HG03139 (cell line): ENCODE data around the gene UCK1.
"Not testable (repeated sequence)": the region's sequence is repeated elsewhere in the genome, so short reads cannot be mapped to it uniquely, and the experiment has no call there.

Experiments used
- ATAC-seq: cut with Tn5 transposase; IDR thresholded peaks from one replicate; pipeline ENCODE4 v1.9.1; 2021; ENCODE audit not compliant: unreplicated experiment

UCK1 gene

DNA sequence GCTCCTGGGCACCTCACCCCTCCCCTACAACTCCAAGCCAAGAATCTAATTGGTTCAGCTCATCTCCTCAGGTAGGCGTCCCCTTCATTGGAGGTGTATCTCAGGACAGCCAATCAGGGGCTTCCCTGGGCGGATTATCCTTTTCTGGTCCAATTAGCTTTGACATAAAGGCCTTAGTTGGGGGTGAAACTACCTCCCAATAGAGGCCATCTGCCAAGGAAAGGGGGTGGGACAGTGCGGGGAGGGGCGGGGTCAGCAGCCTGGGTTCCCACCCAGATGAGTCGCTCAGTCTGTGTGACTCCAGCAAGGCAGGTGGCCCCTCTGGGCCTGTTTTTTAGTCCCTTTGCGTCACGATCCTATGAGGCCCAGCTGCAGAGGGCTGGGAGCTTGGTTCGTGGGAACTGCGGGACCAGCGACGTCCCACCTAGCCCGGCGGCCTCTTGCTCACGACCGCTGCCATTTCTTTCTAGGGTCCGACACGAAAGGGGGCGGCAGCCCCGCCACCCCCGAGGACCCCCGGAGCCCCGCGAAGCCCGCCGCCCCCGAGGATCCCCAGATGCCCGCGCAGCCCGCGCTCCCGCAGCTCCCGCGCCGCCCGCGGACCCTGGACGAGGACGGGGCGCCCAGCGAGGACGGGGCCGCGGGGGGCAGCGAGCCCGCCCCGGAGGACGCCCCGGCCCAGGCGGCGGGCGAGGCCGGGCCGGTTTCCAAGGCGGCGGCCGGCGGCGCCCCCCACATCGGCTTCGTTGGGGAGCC lies 23.2 kb upstream of the UCK1 start:
- ATAC-seq = no peak

DNA sequence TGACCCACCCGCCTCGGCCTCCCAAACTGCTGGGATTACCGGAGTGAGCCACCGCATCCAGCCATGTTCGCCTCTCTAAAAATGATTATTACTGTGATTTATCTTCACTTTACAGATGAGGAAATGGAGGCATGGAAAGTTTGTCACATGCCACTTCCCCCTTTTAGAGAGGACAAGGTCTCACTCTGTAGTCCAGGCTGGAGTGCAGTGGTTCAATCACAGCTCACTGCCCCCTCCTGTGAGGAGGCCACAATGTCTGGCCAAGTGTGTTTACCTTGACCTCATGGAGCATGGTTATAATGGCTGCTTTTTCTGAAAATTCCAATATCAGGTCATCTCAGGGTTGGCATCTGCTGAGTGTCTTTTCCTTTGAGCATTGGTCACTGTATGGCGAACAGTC lies 21.0 kb upstream of the UCK1 start:
- ATAC-seq = no peak

DNA sequence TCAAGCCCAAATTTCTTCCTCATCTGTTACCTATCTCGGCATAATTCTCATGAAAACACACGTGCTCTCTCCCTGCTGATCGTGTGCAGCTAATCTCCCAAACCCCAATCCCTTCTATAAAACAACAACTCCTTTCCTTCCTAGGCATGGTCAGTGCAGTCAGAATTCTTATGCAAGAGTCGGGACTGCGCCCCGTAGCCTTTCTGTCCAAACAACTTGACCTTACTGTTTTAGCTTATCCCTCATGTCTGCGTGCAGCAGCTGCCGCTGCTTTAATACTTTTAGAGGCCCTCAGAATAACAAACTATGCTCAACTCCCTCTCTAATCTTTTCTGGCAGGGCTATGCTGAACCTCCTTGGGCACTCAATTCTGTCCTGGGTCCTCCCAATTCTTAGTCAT lies 19.4 kb upstream of the UCK1 start:
- ATAC-seq = not testable (repeated sequence)

DNA sequence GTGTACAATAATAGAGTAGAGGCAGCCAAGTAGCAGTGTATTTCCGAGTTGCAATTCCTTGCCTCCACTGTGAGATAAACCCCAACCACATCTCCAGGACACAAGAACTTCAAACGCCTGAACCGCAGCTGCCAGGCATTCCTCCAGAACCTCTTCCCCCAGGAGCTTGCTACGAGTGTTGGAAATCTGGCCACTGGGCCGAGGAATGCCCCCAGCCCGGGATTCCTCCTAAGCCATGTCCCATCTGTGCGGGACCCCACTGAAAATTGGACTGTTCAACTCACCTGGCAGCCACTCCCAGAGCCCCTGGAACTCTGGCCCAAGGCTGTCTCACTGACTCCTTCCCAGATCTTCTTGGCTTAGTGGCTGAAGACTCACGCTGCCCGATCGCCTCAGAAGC lies 18.1 kb upstream of the UCK1 start:
- not testable (repeated sequence) for ATAC-seq

DNA sequence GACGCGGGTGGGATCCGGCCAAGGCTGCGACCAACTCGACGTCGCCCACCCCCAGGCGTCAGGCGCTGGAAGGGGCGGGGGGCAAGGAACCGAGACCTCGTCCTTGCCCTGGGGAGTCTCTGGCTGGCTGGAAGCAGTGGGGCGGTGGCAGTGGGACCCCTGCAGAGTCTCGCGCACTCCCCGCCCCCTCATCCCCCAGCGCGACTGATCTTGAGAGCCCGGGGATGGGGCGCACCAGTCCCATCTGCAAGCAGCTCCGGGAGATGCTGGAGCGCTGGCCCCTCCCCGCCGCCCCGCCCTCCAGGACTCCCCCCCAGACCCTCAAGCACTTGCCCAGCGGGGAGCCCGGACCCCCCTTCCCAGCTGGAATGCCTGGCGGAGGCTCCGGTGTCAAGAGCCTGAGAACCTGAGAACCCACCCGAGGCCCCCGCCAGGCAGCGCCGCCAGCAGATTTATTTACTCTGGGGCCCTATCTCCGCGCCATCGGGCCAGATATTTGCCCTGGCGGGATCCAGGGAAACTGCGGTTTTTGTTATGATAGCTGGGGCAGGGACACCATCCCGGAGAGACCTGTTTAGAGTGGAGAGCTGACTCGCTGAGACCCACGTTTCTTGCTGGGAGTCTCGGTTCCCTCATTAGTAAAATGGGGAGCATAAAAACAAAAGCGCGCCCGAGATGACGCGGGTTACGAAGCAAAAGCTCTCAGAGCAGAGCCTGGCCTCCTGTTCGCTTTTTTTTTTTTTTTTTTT lies 15.4 kb upstream of the UCK1 start:
- ATAC-seq = no peak

DNA sequence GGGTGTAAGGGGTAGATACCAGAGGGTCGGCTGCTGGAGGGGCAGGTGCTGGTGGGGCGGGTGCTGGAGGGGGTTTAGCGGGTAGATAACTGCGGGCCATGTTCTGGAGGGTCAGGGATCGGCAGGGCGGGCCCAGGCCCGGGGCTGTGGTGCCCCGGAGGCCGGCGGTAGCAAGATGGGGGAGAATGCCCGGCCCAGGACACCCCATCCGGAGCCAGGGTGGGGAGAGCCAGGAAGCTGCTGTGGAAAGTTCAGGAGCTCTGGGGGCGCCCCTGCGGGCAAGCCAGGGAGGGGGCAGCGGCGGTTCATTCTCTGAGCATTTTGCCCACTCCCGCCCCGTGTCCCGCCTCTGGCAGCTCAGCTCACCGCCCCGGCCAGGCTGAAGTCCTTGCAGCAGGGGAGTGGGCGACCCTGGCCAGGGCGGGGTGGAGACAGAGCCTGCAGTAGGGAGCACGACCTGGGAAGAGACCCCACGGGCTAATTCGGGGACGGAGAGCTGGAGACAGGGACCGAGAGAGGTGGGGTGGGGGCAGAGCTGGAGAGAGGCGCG lies 14.8 kb upstream of the UCK1 start:
- no peak for ATAC-seq

DNA sequence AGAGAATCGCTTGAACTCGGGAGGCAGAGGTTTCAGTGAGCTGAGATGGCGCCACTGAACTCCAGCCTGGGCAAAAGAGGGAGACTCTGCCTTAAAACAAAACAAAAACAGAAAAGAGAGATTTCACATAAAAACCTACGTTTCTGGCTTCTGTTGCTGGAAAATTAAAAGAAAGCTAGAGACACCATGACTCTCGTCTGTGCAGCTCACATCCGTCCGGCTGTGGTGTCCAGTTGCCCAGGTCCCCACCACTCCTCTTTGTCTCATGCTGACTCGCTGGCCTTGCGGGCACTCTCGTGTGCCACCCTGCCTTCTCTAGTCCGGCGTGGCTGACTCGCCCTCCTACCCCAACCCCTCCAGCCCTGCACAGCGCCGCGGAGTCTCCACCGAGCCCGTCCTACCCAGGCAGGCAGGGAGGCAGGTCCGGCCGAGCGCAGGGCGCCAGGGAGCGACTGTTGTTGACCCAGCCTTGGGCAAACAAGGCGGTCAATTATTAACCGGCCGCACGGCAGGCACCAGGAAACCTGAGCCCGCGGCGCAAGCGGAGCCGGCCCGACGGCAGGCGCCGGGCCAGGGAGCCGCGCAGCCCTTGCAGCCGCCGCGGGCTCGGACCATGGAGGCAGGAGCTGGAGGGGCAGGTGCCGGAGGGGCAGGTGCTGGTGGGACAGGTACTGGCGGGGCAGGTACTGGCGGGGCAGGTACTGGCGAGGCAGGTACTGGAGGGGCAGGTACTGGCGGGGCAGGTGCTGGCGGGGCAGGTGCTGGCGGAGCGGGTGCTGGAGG lies 14.1 kb upstream of the UCK1 start, which contains the start of gene PRRT1B:
PRRT1B (plus strand) TSS at position 521 of the 783 bp plus-strand sequence; CDS start at position 614, 93 bp downstream.
- ATAC-seq = no peak

DNA sequence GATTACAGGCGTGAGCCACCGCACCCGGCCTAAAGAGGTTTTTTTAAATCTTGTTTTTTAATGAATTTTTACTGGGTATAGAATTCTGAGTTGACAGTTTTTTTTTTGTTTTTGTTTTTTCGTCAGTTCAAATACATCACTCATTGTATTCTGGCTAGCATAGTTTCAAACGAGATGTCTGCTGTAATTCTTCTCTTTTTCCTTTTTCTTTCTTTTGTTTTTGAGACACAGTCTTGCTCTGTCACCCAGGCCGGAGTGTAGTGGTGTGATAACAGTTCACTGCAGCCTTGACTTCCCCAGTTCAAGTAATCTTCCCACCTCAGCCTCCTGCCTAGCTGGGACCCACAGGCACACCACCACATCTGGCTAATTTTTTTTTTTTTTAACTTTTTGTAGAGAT lies 12.1 kb upstream of the UCK1 start:
- no peak for ATAC-seq

DNA sequence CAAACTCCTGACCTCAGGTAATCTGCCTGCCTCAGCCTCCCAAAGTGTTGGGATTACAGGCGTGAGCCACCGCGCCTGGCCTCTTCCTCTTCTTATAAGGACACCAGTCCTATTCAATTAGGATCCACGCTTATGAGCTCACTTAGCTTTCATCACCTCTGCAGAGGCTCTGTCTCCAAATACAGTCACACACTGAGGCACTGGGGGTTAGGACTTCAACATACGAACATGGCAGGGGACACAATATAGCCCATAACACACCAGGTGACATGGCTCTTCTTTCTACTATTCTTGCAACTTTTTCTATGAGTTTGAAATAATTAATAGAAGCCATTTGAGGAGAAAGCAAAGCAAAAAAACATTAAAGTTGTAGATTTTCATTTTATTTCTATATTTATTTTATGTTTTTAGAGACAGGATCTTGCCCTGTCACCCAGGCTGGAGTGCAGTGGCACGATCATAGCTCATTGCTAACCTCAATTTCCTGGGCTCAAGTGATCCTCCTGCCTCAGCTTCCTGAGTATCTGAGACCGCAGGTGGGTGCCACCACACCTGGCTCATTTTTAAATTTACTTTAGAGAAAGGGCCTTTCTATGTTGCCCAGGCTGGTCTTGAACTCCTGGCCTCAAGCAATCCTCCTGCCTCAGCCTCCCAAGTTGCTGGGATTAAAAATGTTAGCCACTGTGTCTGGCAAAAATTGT lies 8.3 kb upstream of the UCK1 start:
- ATAC-seq = no peak

DNA sequence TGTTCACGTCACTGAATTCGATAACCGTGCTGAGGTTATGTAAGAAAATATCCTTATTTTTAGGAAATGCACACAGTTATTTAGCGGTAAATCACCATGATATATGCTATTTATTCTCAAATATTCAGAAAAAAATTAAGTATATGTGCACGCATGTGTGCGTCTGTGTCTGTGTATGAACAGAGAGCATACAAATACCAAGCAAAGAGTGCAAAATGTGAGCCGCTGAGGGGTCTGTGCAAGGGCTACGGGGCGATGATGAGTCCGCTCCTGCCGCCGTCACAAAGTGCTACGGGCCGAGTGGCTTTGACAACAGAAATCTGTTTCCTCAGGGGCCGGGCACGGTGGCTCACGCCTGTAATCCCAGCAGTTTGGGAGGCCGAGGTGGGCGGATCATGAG lies 6.9 kb upstream of the UCK1 start:
- ATAC-seq = no peak

DNA sequence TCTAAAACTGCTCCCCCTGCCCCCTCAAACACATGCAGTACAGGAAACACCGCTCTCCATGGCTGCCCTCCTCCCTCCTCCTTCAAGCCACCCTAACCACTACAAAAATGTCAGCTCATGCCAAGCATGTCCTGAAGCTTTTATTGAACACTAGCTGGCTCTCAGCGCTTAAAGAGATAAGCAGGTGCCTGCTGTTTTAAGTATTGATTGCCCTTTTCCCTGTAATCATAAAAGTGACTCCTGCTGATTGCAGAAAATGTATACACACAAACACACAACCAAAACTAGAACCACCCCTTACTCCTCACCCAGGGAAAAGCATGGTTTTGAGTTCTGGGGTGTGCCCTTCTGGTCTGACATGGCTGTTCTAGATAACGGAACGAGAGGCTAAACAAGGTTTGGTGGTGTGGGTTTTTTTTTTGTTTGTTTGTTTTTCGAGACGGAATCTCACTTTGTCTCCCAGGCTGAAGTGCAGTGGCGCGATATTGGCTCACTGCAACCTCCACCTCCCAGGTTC lies 3.7 kb upstream of the UCK1 start:
- ATAC-seq = no peak

DNA sequence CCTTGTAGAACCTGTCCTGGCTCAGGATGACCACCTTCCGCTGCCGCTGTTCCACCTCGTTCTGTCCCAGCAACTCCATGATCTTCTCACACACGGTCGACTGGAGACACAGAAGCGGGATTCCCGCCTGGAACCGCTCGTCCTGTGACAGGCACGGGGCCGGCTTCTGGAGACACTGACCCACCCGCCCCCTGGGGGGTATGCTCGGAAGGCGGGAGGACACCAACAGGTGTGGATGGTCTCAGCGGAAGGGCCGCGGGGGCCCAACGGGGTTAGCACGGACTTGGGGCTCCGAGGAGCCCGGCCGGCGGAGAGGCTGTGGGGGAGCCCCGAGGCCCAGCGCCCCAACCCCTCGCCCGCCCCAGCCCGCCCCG lies 530 bp downstream of the UCK1 start:
- ATAC-seq = peak; percentile 24

DNA sequence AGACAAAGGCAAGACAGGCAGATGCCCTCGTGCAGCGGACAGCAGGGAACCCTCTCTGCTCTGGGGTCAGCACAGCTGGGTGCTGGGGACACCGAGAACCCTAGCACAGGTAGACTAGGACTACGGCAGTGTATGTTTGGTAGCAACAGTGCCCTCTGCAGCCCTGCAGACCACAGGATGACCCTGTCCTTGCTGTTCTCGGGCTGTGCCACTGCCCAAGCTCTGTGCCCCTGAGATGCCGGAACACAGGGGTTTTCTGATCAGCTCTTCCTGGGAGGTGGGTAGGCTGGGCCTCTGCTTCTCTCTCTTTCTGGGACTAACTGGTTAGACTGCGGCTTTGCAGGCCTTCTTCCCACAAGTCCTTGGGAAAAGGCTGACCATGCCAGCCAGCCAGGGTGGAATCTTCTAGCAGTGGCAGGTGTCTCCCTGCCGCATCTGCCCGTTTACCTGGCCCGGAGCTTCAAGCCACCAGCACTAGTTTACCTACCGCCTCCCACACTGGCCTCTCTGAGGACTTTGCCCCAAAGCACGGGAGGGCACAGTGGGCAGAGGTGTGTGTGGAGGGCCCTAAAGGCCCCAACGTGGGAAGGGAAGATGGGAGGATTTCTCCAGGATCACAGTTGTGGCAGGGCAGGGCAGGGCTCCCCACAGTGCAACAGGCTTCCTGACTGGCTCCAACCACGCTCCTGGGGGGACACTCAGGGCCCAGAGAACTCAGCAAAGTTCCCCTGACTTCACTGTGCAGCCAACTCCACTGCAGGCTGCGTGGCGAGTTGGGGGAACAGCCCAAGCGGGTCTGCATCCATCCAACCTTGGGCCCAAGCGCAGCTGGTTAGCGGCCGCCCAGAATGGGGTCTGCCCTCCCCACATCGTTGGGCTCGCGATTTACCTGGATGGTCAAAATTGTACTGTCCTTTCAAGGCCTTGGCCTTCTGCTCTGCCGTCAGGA lies 1.2 kb downstream of the UCK1 start:
- ATAC-seq = no peak

DNA sequence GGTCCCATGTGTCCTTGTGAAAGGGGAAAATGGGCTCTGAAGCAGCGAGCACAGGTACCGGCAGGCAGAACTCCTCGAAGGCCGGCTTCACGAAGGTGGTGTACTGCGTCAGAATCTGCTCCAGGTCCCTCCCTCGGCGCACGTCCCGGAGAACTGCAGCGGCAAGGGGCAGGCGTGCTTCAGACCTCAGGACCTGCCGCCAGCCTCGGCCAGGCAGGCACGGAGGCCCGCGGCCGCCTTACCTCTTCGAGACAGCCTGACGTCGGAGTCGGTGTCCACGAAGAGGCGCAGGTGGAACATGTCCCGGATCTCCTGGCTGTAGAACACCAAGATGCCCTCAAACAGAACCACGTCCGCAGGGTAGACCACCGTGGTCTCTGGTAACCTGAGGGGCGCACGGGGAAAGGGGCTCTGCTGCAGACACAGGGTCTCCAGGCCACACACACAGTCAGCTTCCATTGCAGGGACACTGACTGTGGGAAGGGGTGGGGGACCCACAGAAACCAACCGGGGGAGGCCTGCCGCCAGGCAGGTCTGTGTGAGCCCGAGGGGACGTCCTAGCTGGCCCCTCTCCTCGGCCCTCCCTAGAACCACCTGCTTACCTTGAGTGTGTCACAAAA lies 2.1 kb downstream of the UCK1 start:
- ATAC-seq = no peak

DNA sequence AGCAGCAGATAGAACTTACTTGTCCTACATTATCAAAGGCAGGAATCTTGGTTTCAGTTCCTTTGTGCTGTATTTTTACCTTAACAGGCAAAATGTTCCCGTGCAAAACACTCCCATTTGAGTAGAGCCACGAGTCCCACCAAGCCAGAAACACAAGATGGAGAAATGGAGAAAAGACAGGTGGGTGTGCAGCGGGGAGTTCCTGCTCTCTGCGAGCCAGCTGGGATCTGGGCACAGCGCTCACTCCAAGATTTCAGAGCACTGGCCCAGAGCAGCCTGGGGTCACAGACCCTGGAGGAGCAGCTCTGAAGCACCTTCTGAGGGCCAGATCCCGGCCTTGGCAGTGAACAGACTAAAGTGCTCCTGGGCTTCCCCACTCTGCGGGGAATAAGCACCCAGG lies 2.9 kb downstream of the UCK1 start:
- no peak for ATAC-seq

DNA sequence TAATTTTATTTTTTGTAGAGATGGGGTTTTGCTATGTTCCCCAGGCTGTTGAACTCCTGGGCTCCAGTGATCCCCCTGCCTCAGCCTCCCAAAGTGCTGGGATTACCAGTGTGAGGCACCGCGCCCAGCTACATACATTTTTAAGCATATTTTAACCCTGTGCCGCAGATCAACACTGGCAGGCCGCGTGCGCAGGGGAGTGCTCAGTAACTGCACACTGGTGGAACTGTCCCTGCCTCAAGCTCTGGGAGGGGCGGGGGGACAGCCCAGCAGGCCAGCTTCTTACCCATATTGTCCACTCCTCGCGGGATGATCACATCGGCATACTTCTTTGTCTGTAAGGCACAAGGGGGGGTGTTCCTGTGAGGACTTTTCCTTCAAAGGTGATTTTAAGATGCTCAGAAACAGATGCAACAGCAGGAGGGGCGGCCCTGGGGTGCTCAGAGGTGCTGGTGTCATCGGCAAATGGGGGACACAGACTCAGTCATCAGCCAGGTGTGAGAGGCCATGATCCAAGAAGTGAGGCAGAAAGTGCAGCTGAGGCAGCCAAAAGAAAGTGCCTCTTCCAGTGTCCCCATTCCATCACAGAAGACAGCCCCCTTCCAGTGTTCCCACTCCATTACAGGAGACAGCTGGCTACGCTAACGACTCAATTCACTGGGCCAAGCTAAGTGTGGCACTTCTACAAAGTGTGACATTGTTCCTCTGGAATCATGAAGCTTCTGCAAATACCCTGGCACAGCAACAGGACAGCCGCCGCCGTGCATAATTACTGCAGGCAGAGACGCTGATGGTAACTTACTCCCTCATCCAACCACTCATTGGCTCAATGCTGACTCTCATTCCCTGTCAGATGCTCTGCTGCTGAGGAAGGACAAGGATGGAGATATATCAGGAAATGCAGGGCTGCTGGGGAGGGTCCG lies 5.2 kb downstream of the UCK1 start:
- no peak for ATAC-seq

DNA sequence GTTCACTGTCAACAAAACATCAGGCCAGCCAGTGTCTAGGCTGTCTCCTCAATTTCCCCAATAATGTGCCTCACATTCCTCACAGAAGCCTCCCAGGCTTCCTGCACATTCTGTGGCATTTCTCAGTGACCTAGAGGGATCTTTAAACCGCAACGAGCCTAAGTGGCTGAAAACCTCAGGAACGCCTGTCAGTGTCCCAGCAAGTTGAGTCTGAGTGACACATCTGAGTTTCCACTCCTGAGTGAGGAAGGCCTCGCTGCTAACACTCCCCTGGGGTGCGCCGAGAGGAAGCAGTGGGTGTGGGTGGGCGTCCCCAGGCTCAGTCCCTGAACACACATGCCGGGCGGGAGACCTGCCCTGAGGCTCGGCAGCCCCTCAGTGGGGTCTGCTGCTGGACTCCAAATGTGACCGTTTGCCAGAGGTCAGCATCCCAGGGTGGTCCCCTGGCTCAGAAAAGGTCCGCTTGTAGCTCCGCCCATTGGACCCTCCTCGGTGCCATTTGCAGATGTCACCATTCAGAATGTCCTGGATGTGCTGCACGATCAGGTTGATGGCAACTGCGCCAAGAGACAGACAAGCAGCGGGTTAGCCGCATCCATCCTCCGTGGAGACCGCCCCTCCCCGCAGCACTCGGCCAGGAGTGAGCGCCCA lies 6.3 kb downstream of the UCK1 start:
- no peak for ATAC-seq
